ENCODE measurements around the gene HMG20B. TPM values are rescaled to one million over a fixed set of nuclear protein-coding genes. Genes with fewer than 3 reads are reported as not detected.

The HMG20B gene
- total RNA-seq, 3 donors from 2014 or later = 120 to 142 (median 127) TPM

- Histone ChIP-seq H3K4me3 (no peak overlapping the region), H3K36me3 (no peaks in the 10 kb centered on the region), H3K4me1 (peaks cover 0 to 4% of the 10 kb centered on the region in 2 donors), H3K27ac (no peak overlapping the region), H3K9me3 (no peaks in the 10 kb centered on the region), H3K27me3 (no peaks in the 10 kb centered on the region)
- TF ChIP-seq, protein P1, sequence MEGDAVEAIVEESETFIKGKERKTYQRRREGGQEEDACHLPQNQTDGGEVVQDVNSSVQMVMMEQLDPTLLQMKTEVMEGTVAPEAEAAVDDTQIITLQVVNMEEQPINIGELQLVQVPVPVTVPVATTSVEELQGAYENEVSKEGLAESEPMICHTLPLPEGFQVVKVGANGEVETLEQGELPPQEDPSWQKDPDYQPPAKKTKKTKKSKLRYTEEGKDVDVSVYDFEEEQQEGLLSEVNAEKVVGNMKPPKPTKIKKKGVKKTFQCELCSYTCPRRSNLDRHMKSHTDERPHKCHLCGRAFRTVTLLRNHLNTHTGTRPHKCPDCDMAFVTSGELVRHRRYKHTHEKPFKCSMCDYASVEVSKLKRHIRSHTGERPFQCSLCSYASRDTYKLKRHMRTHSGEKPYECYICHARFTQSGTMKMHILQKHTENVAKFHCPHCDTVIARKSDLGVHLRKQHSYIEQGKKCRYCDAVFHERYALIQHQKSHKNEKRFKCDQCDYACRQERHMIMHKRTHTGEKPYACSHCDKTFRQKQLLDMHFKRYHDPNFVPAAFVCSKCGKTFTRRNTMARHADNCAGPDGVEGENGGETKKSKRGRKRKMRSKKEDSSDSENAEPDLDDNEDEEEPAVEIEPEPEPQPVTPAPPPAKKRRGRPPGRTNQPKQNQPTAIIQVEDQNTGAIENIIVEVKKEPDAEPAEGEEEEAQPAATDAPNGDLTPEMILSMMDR (IDR thresholded peaks at IDR 0.05) = no peak
- TF ChIP-seq POLR2A (IDR thresholded peaks at IDR 0.05) (no peak), POLR2AphosphoS5 (IDR thresholded peaks at IDR 0.05) (no peak)
- no peak for DNase-seq (ENCODE audit: low spot score in 2 of 2)
- intact Hi-C loops (cut with DNase I; ENCODE audit: low total_unique reads) = no loop called here
Measured at GRCh38 chr19:3620145-3620816, 47.5 kb downstream of the HMG20B start.

GRCh38 chr19:3620817-3621547 is 48.2 kb downstream of the HMG20B start:
- no peaks in the 10 kb centered on the region for H3K9me3 ChIP-seq
- peaks cover 0 to 11% of the 10 kb centered on the region in 2 donors for H3K4me1 ChIP-seq
- TF ChIP-seq POLR2AphosphoS5 (IDR thresholded peaks at IDR 0.05) (no peak), POLR2A (IDR thresholded peaks at IDR 0.05) (no peak)
- TF ChIP-seq, protein P1 (IDR thresholded peaks at IDR 0.05) = no peak
- no peak overlapping the region for H3K27ac ChIP-seq
- H3K4me3 ChIP-seq = no peak overlapping the region
- no peaks in the 10 kb centered on the region for H3K27me3 ChIP-seq
- no peak for DNase-seq (ENCODE audit: low spot score in 2 of 2)
- intact Hi-C loops (cut with DNase I; ENCODE audit: low total_unique reads) = no loop called here
- H3K36me3 ChIP-seq = no peaks in the 10 kb centered on the region

GRCh38 chr19:3621689-3622088 is 48.9 kb downstream of the HMG20B start:
- TF ChIP-seq, protein P1 (IDR thresholded peaks at IDR 0.05) = no peak
- TF ChIP-seq POLR2A (IDR thresholded peaks at IDR 0.05) = no peak
- TF ChIP-seq POLR2AphosphoS5 (IDR thresholded peaks at IDR 0.05) = no peak
- no peak overlapping the region for H3K4me3 ChIP-seq
- peaks cover 0 to 11% of the 10 kb centered on the region in 2 donors for H3K4me1 ChIP-seq
- no peak for DNase-seq (ENCODE audit: low spot score in 2 of 2)
- intact Hi-C loops (cut with DNase I; ENCODE audit: low total_unique reads) = no loop called here
- H3K27me3 ChIP-seq = no peaks in the 10 kb centered on the region
- no peaks in the 10 kb centered on the region for H3K9me3 ChIP-seq
- H3K27ac ChIP-seq = no peak overlapping the region
- H3K36me3 ChIP-seq = no peaks in the 10 kb centered on the region

DNA sequence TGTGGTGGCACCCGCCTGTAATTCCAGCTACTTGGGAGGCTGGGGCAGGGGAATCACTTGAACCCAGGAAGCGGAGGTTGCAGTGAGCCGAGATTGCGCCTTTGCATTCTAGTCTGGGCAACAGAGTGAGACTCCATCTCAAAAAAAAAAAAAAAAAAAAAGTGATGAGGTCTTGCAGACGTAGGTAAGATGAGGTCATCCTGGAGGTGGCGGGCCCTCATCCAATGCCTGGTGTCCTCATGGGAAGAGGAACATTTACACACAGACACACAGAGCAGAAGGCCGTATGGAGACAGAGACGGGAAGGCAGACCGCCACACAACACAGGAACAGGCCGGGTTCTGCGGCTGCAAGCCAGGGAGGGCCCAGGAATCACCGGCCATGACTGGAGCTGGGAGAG is 49.5 kb downstream of the HMG20B start:
- no peaks in the 10 kb centered on the region for H3K27me3 ChIP-seq
- TF ChIP-seq, protein P1 (IDR thresholded peaks at IDR 0.05) = no peak
- TF ChIP-seq POLR2AphosphoS5 (IDR thresholded peaks at IDR 0.05) (no peak), POLR2A (IDR thresholded peaks at IDR 0.05) (no peak)
- no peak overlapping the region for H3K27ac ChIP-seq
- no peaks in the 10 kb centered on the region for H3K9me3 ChIP-seq
- H3K4me1 ChIP-seq = peaks cover 0 to 11% of the 10 kb centered on the region in 2 donors
- no peak overlapping the region for H3K4me3 ChIP-seq
- no peaks in the 10 kb centered on the region for H3K36me3 ChIP-seq
- DNase-seq (ENCODE audit: low spot score in 2 of 2) = no peak
- intact Hi-C loops (cut with DNase I; ENCODE audit: low total_unique reads) = no loop called here

GRCh38 chr19:3623716-3624115 is 51.0 kb downstream of the HMG20B start:
- Histone ChIP-seq H3K4me1 (peaks cover 0 to 11% of the 10 kb centered on the region in 2 donors), H3K27ac (no peak overlapping the region), H3K9me3 (no peaks in the 10 kb centered on the region), H3K27me3 (no peaks in the 10 kb centered on the region), H3K36me3 (no peaks in the 10 kb centered on the region), H3K4me3 (no peak overlapping the region)
- DNase-seq (ENCODE audit: low spot score in 2 of 2) = no peak
- TF ChIP-seq POLR2A (IDR thresholded peaks at IDR 0.05) (no peak), POLR2AphosphoS5 (IDR thresholded peaks at IDR 0.05) (no peak)
- TF ChIP-seq, protein P1 (IDR thresholded peaks at IDR 0.05) = no peak
- intact Hi-C loops (cut with DNase I; ENCODE audit: low total_unique reads) = no loop called here
